H1 (cell line): Measurements from ENCODE around the gene SVIL. TPM values are rescaled to one million over a fixed set of nuclear protein-coding genes. Genes with fewer than 3 reads are reported as not detected.

Experiments used
- CHD2 ChIP-seq: IDR thresholded peaks from 2 replicates; pipeline ENCODE4 v1.6.1; 2012; ENCODE audit warnings: low read length, improper control_type of control experiment
- CREB1 ChIP-seq: IDR thresholded peaks from 2 replicates; pipeline ENCODE4 v1.6.1; 2012; ENCODE audit warnings: inconsistent platforms
- JUND ChIP-seq: IDR thresholded peaks from 2 replicates; pipeline ENCODE4 v1.6.1; 2011; ENCODE audit warnings: mild to moderate bottlenecking, improper control_type of control experiment, low read length
- RXRA ChIP-seq: IDR thresholded peaks from 2 replicates; pipeline ENCODE4 v1.6.1; 2011; ENCODE audit warnings: low read depth, mild to moderate bottlenecking, low read length, moderate library complexity; ENCODE audit not compliant: insufficient read depth
- TEAD4 ChIP-seq: IDR thresholded peaks from 2 replicates; pipeline ENCODE4 v1.6.1; 2012; ENCODE audit warnings: low read depth, low read length, inconsistent platforms, mixed read lengths
- polyA plus RNA-seq, 7 experiments: library from polyadenylated mRNA; depleted of rRNA in 3 of 7; stranded (reverse) in 5 of 7; unstranded in 2 of 7; fragments of >200 nt in 5 of 7; fragments of 200-250 nt in 2 of 7; gene quantifications; 1 replicate in 5 of 7; 2 replicates in 1 of 7; 4 replicates in 1 of 7; pipeline versions ENCODE4 v1.2.1 to v1.2.3, GENCODE V29; 2011 to 2013; ENCODE audit warnings: missing spikeins in 2 of 7, mixed read lengths in 2 of 7
- total RNA-seq: library from RNA; stranded (reverse); fragmentation: NEBNext Ultra II Directional; extraction: Animal tissue kit (Norgen Biotek cat#: 25700); gene quantifications from 2 replicates; pipeline ENCODE4 v1.2.1, GENCODE V29; 2021

Gene SVIL
- total and polyA plus RNA-seq, 2 of the 8 experiments (the other 6 are each of a cell fraction or from before 2014, with no cell fraction given) = 4.7 to 15.4 TPM

DNA sequence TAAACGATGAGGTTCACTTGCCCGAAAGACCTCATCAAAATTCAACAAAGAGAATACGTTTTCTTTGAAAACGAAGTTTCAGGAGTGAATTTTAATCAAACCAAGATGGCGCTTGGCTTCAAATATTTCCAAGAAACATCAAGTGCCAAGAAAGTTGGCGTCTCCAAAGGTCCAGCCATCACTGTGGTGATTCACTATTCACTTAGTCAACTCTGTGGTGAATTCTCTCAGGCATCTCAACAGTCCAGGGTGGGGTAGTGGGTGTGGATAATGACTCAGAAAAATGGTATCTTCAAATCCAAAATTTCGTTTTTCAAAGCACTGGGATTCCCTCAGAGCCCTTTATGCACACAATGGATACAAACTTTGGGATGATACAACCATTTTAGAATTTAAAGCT is 133.1 kb downstream of the SVIL start (continued):
- TF ChIP-seq CHD2 (no peak), RXRA (no peak), JUND (no peak), TEAD4 (no peak), CREB1 (no peak)
- TF ChIP-seq, all 59 proteins: peak for 0
